ENCODE results near the gene IGSF21.

Gene IGSF21

GRCh38 chr1:18179009-18179408 lies 71.4 kb downstream of the IGSF21 start:
- no peak for FAIRE-seq
- no peak for TF ChIP-seq POU2F2 (IDR thresholded peaks at IDR 0.05; ENCODE audit: low read depth, low read length)
- TF ChIP-seq POLR2A (IDR thresholded peaks at IDR 0.05; ENCODE audit: low read depth, low read length): no peak
- no peak for TF ChIP-seq TAF1 (IDR thresholded peaks at IDR 0.05; ENCODE audit: low read depth, low read length)
- no peak for TF ChIP-seq SPI1 (IDR thresholded peaks at IDR 0.05; ENCODE audit: low read depth, low read length)
- no peak for TF ChIP-seq PAX5 (IDR thresholded peaks at IDR 0.05; ENCODE audit: insufficient read depth, low read length, severe bottlenecking)
- TF ChIP-seq POLR2AphosphoS5 (IDR thresholded peaks at IDR 0.05; ENCODE audit: low read depth, low read length): no peak
- no peak for DNase-seq (ENCODE audit: insufficient read length, low spot score)

- no peak for DNase-seq (ENCODE audit: insufficient read length, low spot score)
These were observed 75.0 kb downstream of the IGSF21 start for GRCh38 chr1:18182398-18183160.

DNA sequence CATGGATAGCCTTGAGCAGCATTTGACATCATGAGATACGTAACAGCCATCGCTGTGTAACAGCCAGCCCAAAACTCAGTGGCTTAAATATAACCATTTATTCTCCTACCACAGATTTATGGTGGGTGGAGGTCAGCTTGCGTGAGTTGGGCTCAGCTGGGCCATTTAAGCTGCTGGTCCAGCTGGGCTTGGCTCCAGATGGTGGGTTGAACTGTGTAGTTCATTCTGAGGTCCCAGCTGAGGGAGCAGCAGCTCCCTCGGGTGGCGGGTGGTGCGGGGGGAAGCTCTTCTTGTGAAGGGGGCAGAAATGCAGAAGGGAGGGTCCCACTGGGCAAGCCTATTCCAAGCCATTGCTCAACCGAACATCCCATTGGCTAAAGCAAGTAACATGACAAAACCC lies 75.9 kb downstream of the IGSF21 start:
- DNase-seq (ENCODE audit: insufficient read length, low spot score): no peak

More at GRCh38 chr1:18182398-18183160, 75.0 kb downstream of the IGSF21 start:
- FAIRE-seq: no peak
- no peak for TF ChIP-seq TAF1 (IDR thresholded peaks at IDR 0.05; ENCODE audit: low read depth, low read length)
- TF ChIP-seq POU2F2 (IDR thresholded peaks at IDR 0.05; ENCODE audit: low read depth, low read length): no peak
- TF ChIP-seq POLR2AphosphoS5 (IDR thresholded peaks at IDR 0.05; ENCODE audit: low read depth, low read length): no peak
- TF ChIP-seq PAX5 (IDR thresholded peaks at IDR 0.05; ENCODE audit: insufficient read depth, low read length, severe bottlenecking): no peak
- no peak for TF ChIP-seq POLR2A (IDR thresholded peaks at IDR 0.05; ENCODE audit: low read depth, low read length)
- no peak for TF ChIP-seq SPI1 (IDR thresholded peaks at IDR 0.05; ENCODE audit: low read depth, low read length)

DNA sequence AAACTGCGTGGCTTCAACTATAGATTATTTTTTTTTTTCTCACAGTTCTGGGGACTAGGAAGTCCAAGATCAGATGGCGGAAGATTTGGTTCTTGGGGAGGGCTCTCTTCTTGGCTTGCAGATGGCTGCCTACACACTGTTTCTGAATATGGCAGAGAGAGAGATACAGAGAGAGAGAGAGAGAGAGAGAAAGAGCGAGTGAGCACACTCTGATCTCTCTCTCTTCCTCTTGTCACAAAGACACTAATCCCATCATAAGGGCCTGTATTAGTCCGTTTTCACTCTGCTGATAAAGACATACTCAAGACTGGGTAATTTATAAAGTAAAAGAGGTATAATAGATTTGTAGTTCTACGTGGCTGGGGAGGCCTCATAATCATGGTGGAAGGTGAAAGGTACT lies 79.5 kb downstream of the IGSF21 start:
- FAIRE-seq (no peak), DNase-seq (ENCODE audit: insufficient read length, low spot score) (no peak)
- TF ChIP-seq PAX5 (IDR thresholded peaks at IDR 0.05; ENCODE audit: insufficient read depth, low read length, severe bottlenecking) (no peak), POU2F2 (IDR thresholded peaks at IDR 0.05; ENCODE audit: low read depth, low read length) (no peak), POLR2A (IDR thresholded peaks at IDR 0.05; ENCODE audit: low read depth, low read length) (no peak), SPI1 (IDR thresholded peaks at IDR 0.05; ENCODE audit: low read depth, low read length) (no peak), TAF1 (IDR thresholded peaks at IDR 0.05; ENCODE audit: low read depth, low read length) (no peak), POLR2AphosphoS5 (IDR thresholded peaks at IDR 0.05; ENCODE audit: low read depth, low read length) (no peak)

More for the DNA sequence above, 75.9 kb downstream of the IGSF21 start:
- no peak for FAIRE-seq
- TF ChIP-seq POLR2A (IDR thresholded peaks at IDR 0.05; ENCODE audit: low read depth, low read length) (no peak), SPI1 (IDR thresholded peaks at IDR 0.05; ENCODE audit: low read depth, low read length) (no peak), POU2F2 (IDR thresholded peaks at IDR 0.05; ENCODE audit: low read depth, low read length) (no peak), TAF1 (IDR thresholded peaks at IDR 0.05; ENCODE audit: low read depth, low read length) (no peak), PAX5 (IDR thresholded peaks at IDR 0.05; ENCODE audit: insufficient read depth, low read length, severe bottlenecking) (no peak), POLR2AphosphoS5 (IDR thresholded peaks at IDR 0.05; ENCODE audit: low read depth, low read length) (no peak)

DNA sequence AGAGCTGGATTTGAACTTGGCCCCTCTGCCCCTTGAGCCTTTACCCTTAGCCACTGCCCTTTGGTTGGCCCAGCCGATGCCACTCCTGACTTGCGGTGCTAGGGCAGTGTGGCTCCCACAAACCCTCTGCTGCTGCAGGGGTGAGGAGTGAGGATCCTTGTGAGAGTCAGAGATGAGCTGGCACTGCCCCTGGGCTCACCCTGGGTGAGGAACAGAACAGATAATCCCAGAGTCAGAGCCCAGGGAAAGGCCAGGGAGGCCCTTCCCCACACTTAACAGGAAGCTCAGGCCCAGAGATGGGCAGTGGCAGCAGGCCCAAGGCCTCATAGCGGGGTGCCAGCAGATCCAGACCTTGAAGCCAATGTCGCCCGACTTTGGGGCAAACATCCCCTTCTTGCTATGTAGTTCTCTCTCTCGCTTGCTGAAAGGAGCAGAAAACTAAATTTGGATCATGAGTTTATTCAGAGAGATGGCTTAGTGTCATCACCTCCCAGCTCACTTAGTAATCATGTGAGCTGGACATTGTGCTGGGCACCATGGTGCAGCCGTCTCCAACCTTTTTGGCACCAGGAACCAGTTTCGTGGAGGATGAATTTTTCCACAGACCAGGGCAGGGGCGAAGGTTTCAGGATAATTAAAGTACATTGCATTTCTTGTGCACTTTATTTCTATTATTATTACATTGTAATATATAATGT lies 81.4 kb downstream of the IGSF21 start:
- TF ChIP-seq PAX5 (IDR thresholded peaks at IDR 0.05; ENCODE audit: insufficient read depth, low read length, severe bottlenecking) (no peak), POLR2A (IDR thresholded peaks at IDR 0.05; ENCODE audit: low read depth, low read length) (no peak), SPI1 (IDR thresholded peaks at IDR 0.05; ENCODE audit: low read depth, low read length) (no peak), POLR2AphosphoS5 (IDR thresholded peaks at IDR 0.05; ENCODE audit: low read depth, low read length) (no peak), POU2F2 (IDR thresholded peaks at IDR 0.05; ENCODE audit: low read depth, low read length) (no peak), TAF1 (IDR thresholded peaks at IDR 0.05; ENCODE audit: low read depth, low read length) (no peak)
- no peak for FAIRE-seq
- DNase-seq (ENCODE audit: insufficient read length, low spot score): no peak

GRCh38 chr1:18190598-18190997 lies 83.0 kb downstream of the IGSF21 start:
- TF ChIP-seq PAX5 (IDR thresholded peaks at IDR 0.05; ENCODE audit: insufficient read depth, low read length, severe bottlenecking) (no peak), POU2F2 (IDR thresholded peaks at IDR 0.05; ENCODE audit: low read depth, low read length) (no peak), TAF1 (IDR thresholded peaks at IDR 0.05; ENCODE audit: low read depth, low read length) (no peak), SPI1 (IDR thresholded peaks at IDR 0.05; ENCODE audit: low read depth, low read length) (no peak), POLR2AphosphoS5 (IDR thresholded peaks at IDR 0.05; ENCODE audit: low read depth, low read length) (no peak), POLR2A (IDR thresholded peaks at IDR 0.05; ENCODE audit: low read depth, low read length) (no peak)
- FAIRE-seq (no peak), DNase-seq (ENCODE audit: insufficient read length, low spot score) (no peak)

GRCh38 chr1:18191037-18191436 lies 83.4 kb downstream of the IGSF21 start:
- TF ChIP-seq TAF1 (IDR thresholded peaks at IDR 0.05; ENCODE audit: low read depth, low read length) (no peak), POU2F2 (IDR thresholded peaks at IDR 0.05; ENCODE audit: low read depth, low read length) (no peak), POLR2AphosphoS5 (IDR thresholded peaks at IDR 0.05; ENCODE audit: low read depth, low read length) (no peak), SPI1 (IDR thresholded peaks at IDR 0.05; ENCODE audit: low read depth, low read length) (no peak), POLR2A (IDR thresholded peaks at IDR 0.05; ENCODE audit: low read depth, low read length) (no peak), PAX5 (IDR thresholded peaks at IDR 0.05; ENCODE audit: insufficient read depth, low read length, severe bottlenecking) (no peak)
- FAIRE-seq: no peak

DNA sequence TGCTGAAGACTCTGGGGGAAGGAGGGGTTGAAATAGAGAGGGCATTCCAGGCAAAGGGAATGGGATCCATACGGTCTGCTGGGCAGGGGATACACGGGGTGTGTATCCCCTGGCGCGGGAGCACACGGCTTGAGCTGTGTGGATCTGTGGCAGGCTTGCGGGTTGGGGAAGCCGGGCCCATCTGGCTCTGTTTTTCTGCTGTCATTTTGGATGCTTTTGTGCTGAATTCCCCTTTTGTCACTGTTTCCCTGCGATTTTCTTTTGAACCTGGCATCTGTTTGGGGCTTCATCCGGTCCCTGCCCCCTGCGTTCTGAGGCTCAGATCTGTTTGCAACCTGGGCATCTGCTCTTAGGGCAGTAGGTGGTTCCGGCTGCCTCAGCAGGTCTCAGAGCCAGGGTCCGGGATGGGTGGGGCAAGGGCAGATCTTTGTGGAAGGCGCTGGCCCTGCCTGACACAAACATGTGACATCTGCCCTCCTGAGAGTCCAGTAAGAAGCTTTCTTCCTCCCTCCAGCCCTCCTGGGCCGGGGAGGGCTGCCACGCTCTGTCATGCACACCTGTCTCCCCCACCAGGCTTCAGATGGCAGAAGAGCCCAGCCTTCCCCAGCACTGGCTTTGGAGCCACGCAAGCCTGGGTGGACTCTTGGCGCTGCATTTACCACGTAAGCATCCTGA lies 84.0 kb downstream of the IGSF21 start:
- FAIRE-seq (no peak), DNase-seq (ENCODE audit: insufficient read length, low spot score) (no peak)
- no peak for TF ChIP-seq POLR2A (IDR thresholded peaks at IDR 0.05; ENCODE audit: low read depth, low read length)
- no peak for TF ChIP-seq PAX5 (IDR thresholded peaks at IDR 0.05; ENCODE audit: insufficient read depth, low read length, severe bottlenecking)
- TF ChIP-seq POU2F2 (IDR thresholded peaks at IDR 0.05; ENCODE audit: low read depth, low read length): no peak
- no peak for TF ChIP-seq POLR2AphosphoS5 (IDR thresholded peaks at IDR 0.05; ENCODE audit: low read depth, low read length)
- no peak for TF ChIP-seq TAF1 (IDR thresholded peaks at IDR 0.05; ENCODE audit: low read depth, low read length)
- no peak for TF ChIP-seq SPI1 (IDR thresholded peaks at IDR 0.05; ENCODE audit: low read depth, low read length)

More at GRCh38 chr1:18191037-18191436, 83.4 kb downstream of the IGSF21 start:
- no peak for DNase-seq (ENCODE audit: insufficient read length, low spot score)

Data from GM12891 (cell line).